Measurements from ENCODE around the gene SEPTIN3. TPM values are rescaled to one million over a fixed set of nuclear protein-coding genes. Genes with fewer than 3 reads are reported as not detected.

Gene SEPTIN3
- total RNA-seq, 1 donor from 2014 or later: 2.5 TPM

GRCh38 chr22:41925783-41926460 is 43.3 kb upstream of the SEPTIN3 start:
- H3K4me3 ChIP-seq (ENCODE audit: low read depth, low read length): peak overlapping the region; percentile 34
- H3K36me3 ChIP-seq (ENCODE audit: control insufficient read depth, insufficient read depth, low read length): no peaks in the 10 kb centered on the region
- peaks cover 26% of the 10 kb centered on the region for H3K27me3 ChIP-seq (ENCODE audit: control insufficient read depth, insufficient read depth, low read length)
- DNase-seq (ENCODE audit: low read depth): no peak
- TF ChIP-seq, protein P1, sequence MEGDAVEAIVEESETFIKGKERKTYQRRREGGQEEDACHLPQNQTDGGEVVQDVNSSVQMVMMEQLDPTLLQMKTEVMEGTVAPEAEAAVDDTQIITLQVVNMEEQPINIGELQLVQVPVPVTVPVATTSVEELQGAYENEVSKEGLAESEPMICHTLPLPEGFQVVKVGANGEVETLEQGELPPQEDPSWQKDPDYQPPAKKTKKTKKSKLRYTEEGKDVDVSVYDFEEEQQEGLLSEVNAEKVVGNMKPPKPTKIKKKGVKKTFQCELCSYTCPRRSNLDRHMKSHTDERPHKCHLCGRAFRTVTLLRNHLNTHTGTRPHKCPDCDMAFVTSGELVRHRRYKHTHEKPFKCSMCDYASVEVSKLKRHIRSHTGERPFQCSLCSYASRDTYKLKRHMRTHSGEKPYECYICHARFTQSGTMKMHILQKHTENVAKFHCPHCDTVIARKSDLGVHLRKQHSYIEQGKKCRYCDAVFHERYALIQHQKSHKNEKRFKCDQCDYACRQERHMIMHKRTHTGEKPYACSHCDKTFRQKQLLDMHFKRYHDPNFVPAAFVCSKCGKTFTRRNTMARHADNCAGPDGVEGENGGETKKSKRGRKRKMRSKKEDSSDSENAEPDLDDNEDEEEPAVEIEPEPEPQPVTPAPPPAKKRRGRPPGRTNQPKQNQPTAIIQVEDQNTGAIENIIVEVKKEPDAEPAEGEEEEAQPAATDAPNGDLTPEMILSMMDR (IDR thresholded peaks at IDR 0.05; ENCODE audit: insufficient read depth, low read length, poor library complexity, severe bottlenecking): peak; percentile 55

- Histone ChIP-seq H3K36me3 (ENCODE audit: control insufficient read depth, insufficient read depth, low read length) (no peaks in the 10 kb centered on the region), H3K27me3 (ENCODE audit: control insufficient read depth, insufficient read depth, low read length) (peaks cover 26% of the 10 kb centered on the region), H3K4me3 (ENCODE audit: low read depth, low read length) (no peak overlapping the region)
- DNase-seq (ENCODE audit: low read depth): no peak
- TF ChIP-seq, protein P1 (IDR thresholded peaks at IDR 0.05; ENCODE audit: insufficient read depth, low read length, poor library complexity, severe bottlenecking): no peak
Observed at GRCh38 chr22:41927813-41928212, 41.4 kb upstream of the SEPTIN3 start.

DNA sequence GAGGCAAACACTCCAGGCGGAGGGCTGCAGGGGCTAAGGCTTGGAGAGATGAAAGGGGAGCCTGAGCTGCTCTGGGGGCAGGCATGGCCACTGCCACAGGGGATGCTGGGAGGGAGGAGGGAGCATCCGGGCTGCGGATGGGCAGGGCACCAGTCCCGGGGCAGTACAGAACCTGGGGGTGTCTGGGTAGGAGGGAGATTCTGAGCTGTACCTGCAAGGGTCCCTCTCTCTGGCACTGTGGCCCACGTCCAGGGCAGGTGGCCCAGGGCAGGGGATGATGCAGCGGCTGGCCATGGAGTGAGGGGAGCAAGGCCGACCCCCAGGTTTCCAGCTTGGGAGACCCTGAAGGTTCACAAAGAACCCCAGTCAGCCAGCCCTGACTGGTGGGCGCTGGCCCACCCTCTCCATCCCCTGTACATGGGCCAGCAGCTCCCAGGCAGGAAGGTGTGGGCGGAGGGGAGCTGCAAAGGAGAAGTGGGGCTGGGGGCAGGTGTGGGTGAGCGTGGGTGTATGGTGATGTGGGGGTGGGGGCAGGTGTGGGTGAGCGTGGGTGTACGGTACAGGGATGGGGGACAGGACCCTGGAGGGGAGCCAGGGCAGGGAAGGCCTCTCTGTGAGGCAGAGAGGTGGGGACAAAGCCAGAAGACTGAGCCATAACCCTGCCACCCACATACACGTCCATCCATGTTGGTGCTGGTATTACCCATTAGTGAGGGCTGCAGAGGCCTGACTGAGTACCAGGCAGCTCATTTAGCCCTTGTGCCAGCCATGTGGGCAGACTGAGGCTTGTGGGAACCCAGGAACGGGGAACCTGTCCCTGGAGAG is 40.4 kb upstream of the SEPTIN3 start:
- Histone ChIP-seq H3K4me3 (ENCODE audit: low read depth, low read length) (no peak overlapping the region), H3K27me3 (ENCODE audit: control insufficient read depth, insufficient read depth, low read length) (peaks cover 23% of the 10 kb centered on the region), H3K36me3 (ENCODE audit: control insufficient read depth, insufficient read depth, low read length) (no peaks in the 10 kb centered on the region)
- TF ChIP-seq, protein P1 (IDR thresholded peaks at IDR 0.05; ENCODE audit: insufficient read depth, low read length, poor library complexity, severe bottlenecking): no peak
- no peak for DNase-seq (ENCODE audit: low read depth)

DNA sequence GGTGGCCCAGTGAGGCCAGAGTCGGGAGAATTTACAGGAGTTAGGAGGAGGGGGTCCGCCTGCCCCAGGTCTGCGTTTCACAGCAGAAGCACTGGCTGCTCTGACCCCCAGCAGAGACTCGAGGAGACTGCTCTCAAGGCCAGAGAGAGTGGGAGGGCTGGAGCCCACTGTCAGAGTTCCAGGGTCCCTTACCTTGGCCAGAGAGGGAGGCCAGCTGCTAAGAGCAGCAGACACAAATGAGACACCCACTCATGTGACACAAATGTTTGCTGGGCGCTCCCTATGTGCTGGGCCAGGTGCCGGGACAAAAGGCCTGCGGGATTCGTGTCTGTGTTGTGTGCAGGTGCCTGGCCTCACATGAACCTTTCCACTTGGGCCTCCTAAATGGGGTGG is 39.8 kb upstream of the SEPTIN3 start:
- H3K36me3 ChIP-seq (ENCODE audit: control insufficient read depth, insufficient read depth, low read length): no peaks in the 10 kb centered on the region
- TF ChIP-seq, protein P1 (IDR thresholded peaks at IDR 0.05; ENCODE audit: insufficient read depth, low read length, poor library complexity, severe bottlenecking): no peak
- no peak overlapping the region for H3K4me3 ChIP-seq (ENCODE audit: low read depth, low read length)
- peaks cover 23% of the 10 kb centered on the region for H3K27me3 ChIP-seq (ENCODE audit: control insufficient read depth, insufficient read depth, low read length)
- DNase-seq (ENCODE audit: low read depth): no peak

DNA sequence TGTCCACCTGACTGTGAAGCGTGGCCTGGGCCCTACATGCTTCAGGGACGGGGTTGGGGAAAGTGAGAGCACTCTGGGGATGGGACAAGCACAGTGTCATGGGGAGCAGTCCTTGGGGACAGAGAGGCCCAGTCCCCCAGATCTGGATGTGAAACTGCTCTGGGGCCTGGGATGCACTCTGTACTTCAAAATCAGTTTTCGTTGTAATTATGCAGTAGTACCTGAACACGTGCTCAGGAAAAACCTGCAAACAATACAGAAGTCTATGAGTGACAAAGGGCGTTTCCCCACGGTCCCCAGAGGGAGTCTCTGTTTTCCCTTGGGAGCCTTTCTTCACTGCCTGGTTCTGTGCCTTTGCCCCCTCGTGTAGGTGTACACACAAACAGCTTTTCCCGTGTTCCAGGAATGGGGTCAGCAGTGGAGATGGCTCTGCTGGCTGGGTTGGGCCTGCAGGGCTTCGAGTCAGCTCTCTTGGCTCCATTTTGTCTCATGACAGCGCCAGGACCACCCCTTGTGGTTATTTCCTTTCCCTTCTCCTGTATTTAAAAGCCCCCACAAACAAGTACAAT is 37.5 kb upstream of the SEPTIN3 start:
- no peak for DNase-seq (ENCODE audit: low read depth)
- H3K36me3 ChIP-seq (ENCODE audit: control insufficient read depth, insufficient read depth, low read length): no peaks in the 10 kb centered on the region
- TF ChIP-seq, protein P1 (IDR thresholded peaks at IDR 0.05; ENCODE audit: insufficient read depth, low read length, poor library complexity, severe bottlenecking): no peak
- no peak overlapping the region for H3K4me3 ChIP-seq (ENCODE audit: low read depth, low read length)
- peaks cover 8% of the 10 kb centered on the region for H3K27me3 ChIP-seq (ENCODE audit: control insufficient read depth, insufficient read depth, low read length)

All from kidney epithelial cell (primary cell).